Measurements from ENCODE around the gene SELENBP1. TPM values are rescaled to one million over a fixed set of nuclear protein-coding genes. Genes with fewer than 3 reads are reported as not detected.

Gene SELENBP1
- total and polyA plus RNA-seq, 5 donors from 2014 or later, result not detected

DNA sequence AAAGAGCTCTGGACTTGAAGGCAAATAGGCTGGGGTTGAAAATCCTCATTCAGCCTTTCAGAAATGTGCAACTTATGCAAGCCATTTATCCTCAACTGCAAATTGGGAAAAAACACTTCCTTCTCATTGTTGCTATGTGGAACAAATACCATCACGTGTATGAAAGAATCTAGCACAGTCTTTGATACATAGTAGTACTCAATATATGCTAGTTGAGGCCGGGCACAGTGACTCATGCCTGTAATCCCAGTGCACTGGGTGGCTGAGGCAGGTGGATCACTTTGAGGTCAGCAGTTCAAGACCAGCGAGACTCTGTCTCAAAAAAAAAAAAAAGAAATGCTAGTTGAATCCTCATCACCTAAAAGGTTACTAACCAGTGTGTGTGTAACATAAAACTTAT, 53.5 kb downstream of the SELENBP1 start:
- Histone ChIP-seq H3K4me3 (ENCODE audit: low read depth, low read length) (no peak overlapping the region), H3K36me3 (ENCODE audit: control insufficient read depth, insufficient read depth, low read length) (peaks cover 61% of the 10 kb centered on the region), H3K27ac (ENCODE audit: insufficient read depth, low read length, poor library complexity, severe bottlenecking) (no peak overlapping the region), H3K9me3 (ENCODE audit: control insufficient read depth in 2 of 2, low read length in 2 of 2) (no peaks in the 10 kb centered on the region), H3K4me1 (ENCODE audit: control insufficient read depth, insufficient read depth, low read length, poor library complexity, severe bottlenecking) (peaks cover 4% of the 10 kb centered on the region), H3K27me3 (ENCODE audit: control insufficient read depth, insufficient read depth, low read length) (no peaks in the 10 kb centered on the region)
- DNase-seq (no peak), ATAC-seq (ENCODE audit: low read depth in 2 of 2) (no peak)
- Mint-ChIP-seq H3K27me3 (no peaks in the 10 kb centered on the region), H3K9me3 (no peaks in the 10 kb centered on the region), H3K4me1 (peaks cover 0 to 48% (median 36%) of the 10 kb centered on the region in 4 donors), H3K36me3 (peaks cover 47% of the 10 kb centered on the region), H3K27ac (no peak overlapping the region), H3K4me3 (no peak overlapping the region)

DNA sequence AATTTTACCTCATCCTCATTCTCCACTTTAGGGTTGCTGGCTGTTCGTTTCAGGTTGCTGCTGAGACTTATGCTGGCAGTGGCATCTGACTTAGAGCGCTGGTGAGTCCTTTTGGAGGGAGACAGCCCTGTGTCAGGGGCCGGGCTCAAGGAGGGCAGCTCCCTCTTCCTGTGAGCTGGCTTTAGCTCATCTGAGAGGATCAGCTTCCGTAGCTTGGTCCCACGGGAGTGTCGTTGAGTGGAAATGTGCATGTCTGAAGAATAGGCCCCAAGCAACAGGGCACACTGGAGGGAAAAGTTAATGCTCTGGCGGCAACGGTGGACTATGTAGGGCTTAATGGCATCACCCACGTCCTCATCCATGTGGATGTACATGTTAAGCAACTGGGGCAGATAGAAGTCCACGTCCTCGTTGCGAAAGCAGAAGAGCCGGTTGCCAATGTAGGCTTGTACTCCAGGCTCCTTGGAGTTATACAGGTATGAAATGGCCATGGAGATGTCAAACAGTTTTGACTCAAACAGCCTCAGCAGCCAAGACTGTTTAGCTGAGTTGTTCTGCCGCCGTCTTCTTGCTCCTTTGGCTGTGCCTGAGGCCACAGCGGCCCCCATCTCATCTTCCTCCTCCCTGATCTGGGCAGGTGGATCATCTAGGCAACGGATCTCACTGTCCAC, 56.8 kb downstream of the SELENBP1 start:
- Histone ChIP-seq H3K27ac (ENCODE audit: insufficient read depth, low read length, poor library complexity, severe bottlenecking) (no peak overlapping the region), H3K27me3 (ENCODE audit: control insufficient read depth, insufficient read depth, low read length) (no peaks in the 10 kb centered on the region), H3K4me1 (ENCODE audit: control insufficient read depth, insufficient read depth, low read length, poor library complexity, severe bottlenecking) (peaks cover 17% of the 10 kb centered on the region), H3K36me3 (ENCODE audit: control insufficient read depth, insufficient read depth, low read length) (peaks cover 62% of the 10 kb centered on the region), H3K9me3 (ENCODE audit: control insufficient read depth in 2 of 2, low read length in 2 of 2) (no peaks in the 10 kb centered on the region), H3K4me3 (ENCODE audit: low read depth, low read length) (no peak overlapping the region)
- H3K36me3 Mint-ChIP-seq, result peaks cover 52% of the 10 kb centered on the region
- H3K9me3 Mint-ChIP-seq, result no peaks in the 10 kb centered on the region
- DNase-seq (no peak), ATAC-seq (ENCODE audit: low read depth in 2 of 2) (no peak)
- peak overlapping the region in 2 of 3 donors; percentile 54 to 59 for H3K27ac Mint-ChIP-seq
- H3K4me1 Mint-ChIP-seq, result peaks cover 11 to 63% (median 42%) of the 10 kb centered on the region in 4 donors
- no peaks in the 10 kb centered on the region for H3K27me3 Mint-ChIP-seq
- no peak overlapping the region for H3K4me3 Mint-ChIP-seq

Other genes starting within 250 kb of the SELENBP1 start
- gene SEMA6C, start 226.1 kb downstream of the SELENBP1 start, total RNA-seq, result 7.2 TPM
- gene SEMA6C, start 226.1 kb downstream of the SELENBP1 start, polyA plus RNA-seq, result under 1 TPM; 0.63 to 0.76 (median 0.73) TPM
- 4.3 TPM for gene TNFAIP8L2, start 216.1 kb downstream of the SELENBP1 start, total RNA-seq
- gene TNFAIP8L2, start 216.1 kb downstream of the SELENBP1 start, polyA plus RNA-seq, result 10 to 100 TPM; 32.9 to 62.5 (median 47.2) TPM
- 0.54 TPM for gene LYSMD1, start 206.8 kb downstream of the SELENBP1 start, total RNA-seq
- gene LYSMD1, start 206.8 kb downstream of the SELENBP1 start, polyA plus RNA-seq, result under 1 TPM in 3 of 4 donors, not detected in 1; 0.14 to 0.18 (median 0.14) TPM
- 51.0 TPM for gene SCNM1, start 206.6 kb downstream of the SELENBP1 start, total RNA-seq
- 100 to 1,000 TPM in 1 of 4 donors, 10 to 100 TPM in 3; 74.3 to 104 (median 90.5) TPM for gene SCNM1, start 206.6 kb downstream of the SELENBP1 start, polyA plus RNA-seq
- gene TMOD4, start 196.7 kb downstream of the SELENBP1 start, total RNA-seq, result 3.3 TPM
- gene TMOD4, start 196.7 kb downstream of the SELENBP1 start, polyA plus RNA-seq, result not detected
- gene VPS72, start 182.5 kb downstream of the SELENBP1 start, total RNA-seq, result 41.8 TPM
- gene VPS72, start 182.5 kb downstream of the SELENBP1 start, polyA plus RNA-seq, result 100 to 1,000 TPM in 1 of 4 donors, 10 to 100 TPM in 3; 83.0 to 101 (median 95.0) TPM
- gene PIP5K1A, start 174.2 kb downstream of the SELENBP1 start, total RNA-seq, result 60.3 TPM
- gene PIP5K1A, start 174.2 kb downstream of the SELENBP1 start, polyA plus RNA-seq, result 10 to 100 TPM; 12.0 to 17.5 (median 15.1) TPM
- 91.6 TPM for gene PSMD4, start 118.0 kb downstream of the SELENBP1 start, total RNA-seq
- gene PSMD4, start 118.0 kb downstream of the SELENBP1 start, polyA plus RNA-seq, result 100 to 1,000 TPM; 242 to 392 (median 297) TPM
- gene ZNF687, start 90.4 kb downstream of the SELENBP1 start, total RNA-seq, result 31.9 TPM
- 1 to 10 TPM in 3 of 4 donors, under 1 TPM in 1; 0.46 to 1.9 (median 1.4) TPM for gene ZNF687, start 90.4 kb downstream of the SELENBP1 start, polyA plus RNA-seq
- gene PI4KB, start 45.3 kb downstream of the SELENBP1 start, total RNA-seq, result 73.5 TPM
- gene PI4KB, start 45.3 kb downstream of the SELENBP1 start, polyA plus RNA-seq, result 10 to 100 TPM; 48.4 to 57.4 (median 53.3) TPM
- gene RFX5, start 25.5 kb downstream of the SELENBP1 start, total RNA-seq, result 105 TPM
- 10 to 100 TPM; 28.8 to 35.9 (median 35.2) TPM for gene RFX5, start 25.5 kb downstream of the SELENBP1 start, polyA plus RNA-seq
- 344 TPM for gene PSMB4, start 26.9 kb upstream of the SELENBP1 start, total RNA-seq
- gene PSMB4, start 26.9 kb upstream of the SELENBP1 start, polyA plus RNA-seq, result 10 to 100 TPM; 79.4 to 99.1 (median 91.0) TPM
- gene POGZ, start 86.8 kb upstream of the SELENBP1 start, total RNA-seq, result 141 TPM
- 10 to 100 TPM in 1 of 4 donors, 1 to 10 TPM in 3; 5.2 to 10.0 (median 5.9) TPM for gene POGZ, start 86.8 kb upstream of the SELENBP1 start, polyA plus RNA-seq
- 0.37 TPM for gene CGN, start 138.7 kb upstream of the SELENBP1 start, total RNA-seq
- gene CGN, start 138.7 kb upstream of the SELENBP1 start, polyA plus RNA-seq, result 1 to 10 TPM in 1 of 4 donors, under 1 TPM in 1, not detected in 2; 0.37 to 1.2 TPM
- gene TUFT1, start 167.6 kb upstream of the SELENBP1 start, total RNA-seq, result 13.6 TPM
- gene TUFT1, start 167.6 kb upstream of the SELENBP1 start, polyA plus RNA-seq, result 10 to 100 TPM; 10.2 to 13.6 (median 12.1) TPM
- 25.3 TPM for gene SNX27, start 239.3 kb upstream of the SELENBP1 start, total RNA-seq
- 10 to 100 TPM; 10.4 to 12.7 (median 11.5) TPM for gene SNX27, start 239.3 kb upstream of the SELENBP1 start, polyA plus RNA-seq